ENCODE data around the gene MAPK8IP3. TPM values are rescaled to one million over a fixed set of nuclear protein-coding genes. Genes with fewer than 3 reads are reported as not detected.

Gene MAPK8IP3
- total and polyA plus RNA-seq, 12 donors, result 12.1 to 430 (median 56.1) TPM

GRCh38 chr16:1770328-1771187, 64.6 kb downstream of the MAPK8IP3 start:
- Histone ChIP-seq H3K4me3 (peak overlapping the region; percentile 48 to 99 (median 92)), H3K27me3 (no peaks in the 10 kb centered on the region), H3K27ac (peak overlapping the region; percentile 9 to 93 (median 91)), H3K4me1 (replicated peaks in 1 of 2) (peaks cover 26 to 36% of the 10 kb centered on the region in 2 donors), H3K36me3 (replicated peaks in 1 of 2) (peaks cover 0 to 40% of the 10 kb centered on the region in 2 donors), H3K9me3 (replicated peaks in 1 of 3) (no peaks in the 10 kb centered on the region)
- intact Hi-C loops (cut with DNase I), result loop anchor here in 1 of 2 donors (5.0 kb wide), 1 partner anchor 57 kb away; the partner anchor contains the start of genes FAHD1 and HAGH
- DNase-seq, result peak; percentile 84 to 95 (median 90)
- TF ChIP-seq POLR2A (IDR thresholded peaks at IDR 0.05), result peak; percentile 57 to 78
- TF ChIP-seq, protein P1, sequence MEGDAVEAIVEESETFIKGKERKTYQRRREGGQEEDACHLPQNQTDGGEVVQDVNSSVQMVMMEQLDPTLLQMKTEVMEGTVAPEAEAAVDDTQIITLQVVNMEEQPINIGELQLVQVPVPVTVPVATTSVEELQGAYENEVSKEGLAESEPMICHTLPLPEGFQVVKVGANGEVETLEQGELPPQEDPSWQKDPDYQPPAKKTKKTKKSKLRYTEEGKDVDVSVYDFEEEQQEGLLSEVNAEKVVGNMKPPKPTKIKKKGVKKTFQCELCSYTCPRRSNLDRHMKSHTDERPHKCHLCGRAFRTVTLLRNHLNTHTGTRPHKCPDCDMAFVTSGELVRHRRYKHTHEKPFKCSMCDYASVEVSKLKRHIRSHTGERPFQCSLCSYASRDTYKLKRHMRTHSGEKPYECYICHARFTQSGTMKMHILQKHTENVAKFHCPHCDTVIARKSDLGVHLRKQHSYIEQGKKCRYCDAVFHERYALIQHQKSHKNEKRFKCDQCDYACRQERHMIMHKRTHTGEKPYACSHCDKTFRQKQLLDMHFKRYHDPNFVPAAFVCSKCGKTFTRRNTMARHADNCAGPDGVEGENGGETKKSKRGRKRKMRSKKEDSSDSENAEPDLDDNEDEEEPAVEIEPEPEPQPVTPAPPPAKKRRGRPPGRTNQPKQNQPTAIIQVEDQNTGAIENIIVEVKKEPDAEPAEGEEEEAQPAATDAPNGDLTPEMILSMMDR (IDR thresholded peaks at IDR 0.05), result peak in 1 of 6 experiments; percentile 12
- 3 to 13% (median 5%) methylated on average over 28 to 81 of the region's 81 CpGs for WGBS, 4 donors

DNA sequence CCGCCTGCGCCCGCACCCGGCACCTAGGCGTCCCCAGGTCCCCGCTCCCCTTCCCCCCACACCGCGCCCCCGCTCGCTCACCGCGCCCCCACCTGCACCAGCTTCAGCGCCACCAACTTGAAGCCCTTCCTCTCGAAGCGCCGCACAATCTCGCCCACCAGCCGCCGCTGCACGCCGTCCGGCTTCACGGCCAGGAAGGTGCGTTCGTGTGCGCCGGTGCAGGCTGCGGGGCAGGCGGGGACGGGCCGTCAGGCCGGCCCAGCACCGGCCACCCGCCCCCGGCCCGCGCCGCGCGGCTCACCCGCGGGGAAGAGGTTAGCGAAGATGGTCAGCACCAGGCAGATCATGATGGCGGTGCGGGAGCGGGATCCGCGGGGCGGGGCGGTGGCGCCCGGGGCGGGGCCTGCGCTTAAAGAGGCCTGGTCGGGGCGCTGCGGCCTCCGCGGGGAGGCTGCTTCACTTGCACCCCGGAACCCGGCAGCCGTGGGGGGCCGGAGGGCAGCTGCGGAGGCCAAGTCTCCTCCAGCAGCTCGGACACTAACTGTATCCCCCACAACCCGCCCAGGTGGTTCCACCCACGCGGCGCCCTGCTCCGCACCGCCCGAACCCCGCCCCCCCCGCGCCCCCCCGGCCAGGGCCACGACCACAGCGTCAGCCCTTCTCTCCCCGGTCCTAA, 65.3 kb downstream of the MAPK8IP3 start, which contains the start of gene NME3:
TSS of gene NME3 (minus strand) at position 356 of the 676 bp plus-strand sequence. CDS start at position 347, 9 bp downstream.
- Histone ChIP-seq H3K27me3 (no peaks in the 10 kb centered on the region), H3K36me3 (replicated peaks in 1 of 2) (peaks cover 0 to 40% of the 10 kb centered on the region in 2 donors), H3K4me3 (peak within 1 kb of the TSS; percentile 48 to 99 (median 92)), H3K27ac (peak within 1 kb of the TSS; percentile 9 to 93 (median 91)), H3K4me1 (replicated peaks in 1 of 2) (peaks cover 26 to 36% of the 10 kb centered on the region in 2 donors), H3K9me3 (replicated peaks in 1 of 3) (no peaks in the 10 kb centered on the region)
- 0 to 1% (median 0%) methylated on average over 18 to 79 of the region's 79 CpGs for WGBS, 4 donors
- TF ChIP-seq POLR2A (IDR thresholded peaks at IDR 0.05), result peak in 1 of 2 donors; percentile 50
- TF ChIP-seq, protein P1 (IDR thresholded peaks at IDR 0.05), result no peak
- peak; percentile 73 to 90 (median 82) for DNase-seq
- intact Hi-C loops (cut with DNase I), result loop anchor here in 1 of 2 donors (5.0 kb wide), 1 partner anchor 56 kb away; the partner anchor contains the start of genes FAHD1 and HAGH

DNA sequence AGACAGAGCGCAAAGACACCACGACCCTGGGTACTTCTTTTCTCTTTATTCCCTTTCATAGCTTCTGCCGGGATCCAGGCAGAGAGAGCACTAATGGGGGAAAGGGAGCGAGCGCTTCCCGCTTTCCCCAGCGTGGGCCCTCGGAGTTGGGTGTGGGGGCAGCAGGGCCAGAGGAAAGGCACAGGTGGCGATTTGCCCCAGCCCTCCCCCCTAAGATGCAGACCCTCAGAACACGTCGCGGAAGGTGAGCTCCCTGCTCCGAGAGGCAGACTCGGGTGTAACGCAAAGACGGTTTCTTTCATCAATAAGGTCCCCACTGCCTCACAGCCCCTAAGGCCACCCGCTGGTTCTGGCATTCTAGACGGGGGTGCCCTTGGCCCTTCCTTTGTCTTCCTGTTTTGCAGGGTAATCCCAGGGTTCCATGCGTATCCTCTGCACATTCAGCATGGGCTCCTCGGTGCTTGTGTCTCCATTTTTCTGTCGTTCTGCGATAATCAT, 65.9 kb downstream of the MAPK8IP3 start:
- WGBS, 4 donors, result 7 to 11% (median 9%) methylated on average over 15 to 22 of the region's 22 CpGs
- intact Hi-C loops (cut with DNase I), result loop anchor here in 1 of 2 donors (5.0 kb wide), 1 partner anchor 55 kb away; the partner anchor contains the start of genes FAHD1 and HAGH
- H3K36me3 ChIP-seq (replicated peaks in 1 of 2), result peaks cover 0 to 40% of the 10 kb centered on the region in 2 donors
- H3K4me3 ChIP-seq, result peak overlapping the region in 2 of 4 donors; percentile 91 to 99
- H3K4me1 ChIP-seq (replicated peaks in 1 of 2), result peaks cover 26 to 36% of the 10 kb centered on the region in 2 donors
- no peak for TF ChIP-seq POLR2A (IDR thresholded peaks at IDR 0.05)
- TF ChIP-seq, protein P1 (IDR thresholded peaks at IDR 0.05), result no peak
- no peaks in the 10 kb centered on the region for H3K9me3 ChIP-seq (replicated peaks in 1 of 3)
- DNase-seq, result no peak
- no peaks in the 10 kb centered on the region for H3K27me3 ChIP-seq
- H3K27ac ChIP-seq, result peak overlapping the region in 4 of 5 donors; percentile 87 to 93 (median 92)

Measured in adrenal gland (tissue), 12 donors.